Hematopoietic multipotent progenitor cell treated with erythropoietin and hydrocortisone succinate and interleukin-3 and kit ligand, for 6 days (in vitro differentiated cells): ENCODE data around the gene RAB11FIP4.
"Not testable (repeated sequence)": the region's sequence is repeated elsewhere in the genome, so short reads cannot be mapped to it uniquely, and the experiment has no call there.

Experiments used
- DNase-seq: peaks from one replicate; pipeline ENCODE4 v3.0.0-alpha.2; 2015

The RAB11FIP4 gene, protein sequence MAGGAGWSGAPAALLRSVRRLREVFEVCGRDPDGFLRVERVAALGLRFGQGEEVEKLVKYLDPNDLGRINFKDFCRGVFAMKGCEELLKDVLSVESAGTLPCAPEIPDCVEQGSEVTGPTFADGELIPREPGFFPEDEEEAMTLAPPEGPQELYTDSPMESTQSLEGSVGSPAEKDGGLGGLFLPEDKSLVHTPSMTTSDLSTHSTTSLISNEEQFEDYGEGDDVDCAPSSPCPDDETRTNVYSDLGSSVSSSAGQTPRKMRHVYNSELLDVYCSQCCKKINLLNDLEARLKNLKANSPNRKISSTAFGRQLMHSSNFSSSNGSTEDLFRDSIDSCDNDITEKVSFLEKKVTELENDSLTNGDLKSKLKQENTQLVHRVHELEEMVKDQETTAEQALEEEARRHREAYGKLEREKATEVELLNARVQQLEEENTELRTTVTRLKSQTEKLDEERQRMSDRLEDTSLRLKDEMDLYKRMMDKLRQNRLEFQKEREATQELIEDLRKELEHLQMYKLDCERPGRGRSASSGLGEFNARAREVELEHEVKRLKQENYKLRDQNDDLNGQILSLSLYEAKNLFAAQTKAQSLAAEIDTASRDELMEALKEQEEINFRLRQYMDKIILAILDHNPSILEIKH

DNA sequence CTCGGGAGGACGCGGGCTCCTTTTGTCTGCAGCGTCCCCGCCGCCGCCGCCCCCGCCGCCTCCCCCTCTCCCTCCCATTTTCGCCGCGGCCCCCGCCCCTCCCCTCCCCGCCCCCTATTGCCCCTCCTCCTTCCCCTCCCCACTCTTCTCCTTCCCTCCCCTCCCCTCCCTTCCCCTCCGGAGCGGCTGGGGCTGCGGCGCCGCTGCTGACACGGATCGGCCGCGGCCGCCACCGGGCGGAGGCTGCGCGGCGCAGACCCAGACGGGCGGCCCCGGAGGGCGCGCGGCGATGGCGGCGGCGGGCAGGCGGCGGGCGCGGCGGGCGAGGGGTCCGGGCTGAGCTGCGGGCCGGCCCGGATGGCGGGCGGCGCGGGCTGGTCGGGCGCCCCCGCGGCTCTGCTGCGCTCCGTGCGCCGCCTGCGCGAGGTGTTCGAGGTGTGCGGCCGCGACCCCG, at the start of gene RAB11FIP4:
RAB11FIP4 (plus strand) TSS at position 180 of the 454 bp plus-strand sequence; CDS start at position 358, 178 bp downstream.
- DNase-seq: no peak

DNA sequence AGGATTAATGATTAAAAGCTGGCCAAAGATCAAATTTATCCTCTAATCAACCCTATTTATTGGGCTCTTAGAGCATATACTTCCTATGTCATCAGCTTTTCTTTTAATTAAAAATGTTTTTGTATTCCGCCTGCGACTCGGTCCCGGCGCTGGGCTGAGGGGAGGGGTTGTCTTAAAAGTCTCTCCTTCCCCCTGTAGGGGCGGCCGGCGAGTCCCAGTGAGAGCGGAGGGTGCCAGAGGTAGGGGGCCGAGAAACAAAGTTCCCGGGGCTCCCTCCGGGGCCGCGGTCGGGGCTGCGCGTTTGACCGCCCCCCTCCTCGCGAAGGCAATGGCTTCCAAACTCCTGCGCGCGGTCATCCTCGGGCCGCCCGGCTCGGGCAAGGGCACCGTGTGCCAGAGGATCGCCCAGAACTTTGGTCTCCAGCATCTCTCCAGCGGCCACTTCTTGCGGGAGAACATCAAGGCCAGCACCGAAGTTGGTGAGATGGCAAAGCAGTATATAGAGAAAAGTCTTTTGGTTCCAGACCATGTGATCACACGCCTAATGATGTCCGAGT, 46.2 kb upstream of the RAB11FIP4 start:
- not testable (repeated sequence) for DNase-seq

DNA sequence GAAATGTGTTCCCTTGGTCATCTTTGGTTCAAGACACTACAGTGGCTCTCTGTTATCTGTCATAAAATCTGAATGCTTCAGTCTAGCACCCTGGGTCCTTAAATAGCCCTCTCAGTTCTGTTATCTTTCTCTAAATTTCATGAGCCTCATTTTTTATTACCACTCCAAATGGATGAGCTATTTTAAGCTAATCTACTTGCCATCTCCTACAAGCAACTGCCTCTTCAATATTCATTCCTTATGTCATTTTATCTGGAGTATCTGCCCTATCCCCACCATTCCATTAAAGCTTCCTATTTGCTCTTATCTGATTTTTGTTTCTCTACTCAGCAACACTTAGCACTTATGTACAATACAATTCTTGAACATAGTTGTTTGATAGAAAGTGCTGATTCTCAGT, 42.0 kb upstream of the RAB11FIP4 start:
- DNase-seq: no peak

DNA sequence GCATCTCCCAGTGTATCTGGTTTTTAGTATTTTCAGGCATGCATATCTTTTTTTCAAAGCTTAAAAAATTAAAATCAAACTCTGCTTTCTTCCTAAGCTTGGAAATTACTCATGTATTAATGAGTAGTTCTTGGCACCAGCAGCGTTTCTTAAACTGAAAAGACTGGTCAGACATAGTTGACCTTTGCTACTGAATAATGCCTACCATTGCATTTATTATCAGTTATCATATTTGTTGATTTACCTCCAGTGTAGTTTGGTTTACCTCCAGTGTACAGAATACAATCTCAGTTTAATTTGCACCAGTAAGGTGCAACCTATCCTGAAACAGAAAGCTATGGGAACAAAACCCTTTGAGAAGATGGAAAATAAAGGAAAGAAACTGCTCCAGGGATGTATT, 35.5 kb upstream of the RAB11FIP4 start:
- DNase-seq: no peak

DNA sequence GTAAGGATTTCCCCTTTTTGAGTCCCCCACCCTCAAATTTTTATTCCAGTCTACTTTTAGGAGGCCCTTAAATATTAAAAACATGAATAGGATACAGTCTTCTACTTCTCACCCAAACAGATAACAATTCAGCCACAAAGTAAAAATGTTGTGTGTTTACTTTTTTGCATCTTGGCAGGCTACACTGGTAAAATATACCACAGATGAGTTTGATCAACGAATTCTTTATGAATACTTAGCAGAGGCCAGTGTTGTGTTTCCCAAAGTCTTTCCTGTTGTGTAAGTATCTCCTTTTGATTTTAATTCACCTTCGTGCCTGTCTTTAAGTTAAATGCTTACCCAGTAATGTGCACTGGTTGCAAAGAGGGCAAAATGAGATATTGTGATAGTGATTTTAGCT, 34.4 kb upstream of the RAB11FIP4 start:
- no peak for DNase-seq

DNA sequence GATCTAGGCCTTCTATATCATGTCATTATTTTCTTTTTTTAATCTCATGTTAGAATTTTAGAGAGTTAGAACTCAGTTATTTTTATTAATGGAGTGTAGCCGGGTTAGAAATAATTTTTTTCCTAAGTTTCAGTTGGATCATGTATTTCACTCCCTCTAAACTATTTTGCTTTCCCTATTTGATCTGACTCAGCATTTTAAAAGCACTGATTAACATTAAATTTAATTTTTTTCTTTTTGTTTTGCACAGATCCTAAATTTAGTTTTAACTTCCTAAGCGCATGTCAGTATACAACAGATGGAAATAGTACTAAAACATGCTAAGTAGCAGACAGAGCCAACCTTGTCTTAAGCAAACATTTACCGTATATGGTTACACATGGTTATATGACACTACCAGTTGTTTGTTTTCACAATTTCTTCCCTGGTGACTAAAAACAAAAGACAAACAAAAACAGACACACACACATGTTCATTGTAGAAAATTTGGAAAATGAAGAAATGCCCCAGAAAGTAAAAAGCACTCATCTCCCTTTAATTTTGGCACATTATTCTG, 33.6 kb upstream of the RAB11FIP4 start:
- no peak for DNase-seq

DNA sequence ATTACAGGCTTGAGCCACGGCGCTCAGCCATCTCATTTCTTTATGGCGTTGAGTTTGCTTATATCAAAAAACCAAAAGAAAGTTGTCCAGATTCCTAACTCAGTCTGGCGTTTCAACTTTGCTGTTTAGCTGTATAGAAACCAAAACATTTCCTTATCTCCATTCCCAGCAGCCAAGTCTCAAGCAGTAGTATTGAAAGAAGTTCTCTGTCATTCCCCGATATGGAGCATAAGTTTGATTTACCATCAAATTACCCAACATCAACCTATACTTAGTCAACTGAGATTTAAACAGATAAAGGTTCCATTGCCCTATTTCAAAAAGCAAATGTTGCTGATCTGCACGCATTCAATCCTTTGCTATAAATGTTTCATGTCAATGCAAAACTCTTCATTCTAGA, 27.5 kb upstream of the RAB11FIP4 start:
- no peak for DNase-seq

DNA sequence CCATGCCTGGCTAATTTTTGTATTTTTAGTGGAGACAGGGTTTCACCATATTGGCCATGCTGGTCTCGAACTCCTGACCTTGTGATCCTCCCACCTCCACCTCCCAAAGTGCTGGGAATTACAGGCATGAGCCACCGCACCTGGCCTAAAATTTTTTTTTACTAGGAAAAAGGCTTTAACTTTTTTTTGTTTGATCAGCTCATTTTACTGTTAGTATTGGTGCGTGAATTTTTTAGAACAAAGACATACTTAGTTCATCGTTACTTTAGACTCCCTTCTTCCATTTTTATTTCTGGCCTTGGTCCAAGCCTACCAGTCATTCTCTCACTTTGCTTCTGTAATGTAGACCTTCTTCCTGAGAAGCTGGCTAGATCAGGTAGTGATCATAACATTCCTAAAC, 25.4 kb upstream of the RAB11FIP4 start:
- DNase-seq: no peak

DNA sequence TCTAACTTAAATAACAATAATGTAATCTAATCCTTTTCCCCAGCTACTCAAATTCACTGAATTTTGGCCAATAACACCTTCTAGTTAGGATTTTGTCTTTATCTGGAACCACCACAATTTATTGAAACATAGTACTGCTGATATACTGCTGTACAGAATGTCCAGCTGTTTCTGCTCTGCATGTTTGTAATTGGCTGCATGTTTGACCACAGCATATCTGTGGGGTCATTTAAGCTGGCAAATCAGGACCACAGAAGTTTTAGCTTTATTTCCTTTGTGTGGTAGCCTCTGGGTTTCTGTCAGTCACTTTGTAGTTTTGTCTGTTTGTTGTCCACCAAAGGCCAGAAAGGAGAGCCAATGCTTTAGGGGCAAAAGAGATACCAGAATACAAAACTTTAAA, 22.2 kb upstream of the RAB11FIP4 start:
- DNase-seq: no peak

DNA sequence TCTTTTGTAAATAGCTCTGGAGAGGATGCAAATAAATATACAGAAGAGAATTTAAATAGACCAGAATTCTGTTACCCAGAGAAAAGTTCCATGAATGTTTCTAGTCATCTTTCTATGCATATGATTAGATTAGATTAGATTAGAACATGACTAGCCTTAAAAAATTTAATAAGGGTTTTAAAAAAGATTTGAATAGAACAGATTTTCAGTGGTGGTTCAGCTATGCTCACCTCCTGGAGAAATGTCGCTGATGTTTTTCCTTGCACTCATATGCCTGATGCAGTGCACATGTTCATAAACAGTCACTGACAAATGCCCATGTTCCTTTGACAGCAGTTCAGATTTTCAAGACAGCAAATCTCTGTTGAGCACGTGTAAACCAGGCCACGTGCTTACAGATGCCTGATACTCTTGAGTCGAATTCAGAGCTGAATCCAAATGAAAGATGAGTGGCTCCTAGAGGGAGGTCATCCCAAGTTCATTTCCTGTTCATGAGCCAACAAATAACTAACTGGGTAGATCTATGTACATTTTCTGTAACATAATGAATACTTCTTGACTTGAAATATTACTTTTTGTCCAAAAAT, 19.9 kb upstream of the RAB11FIP4 start:
- no peak for DNase-seq

DNA sequence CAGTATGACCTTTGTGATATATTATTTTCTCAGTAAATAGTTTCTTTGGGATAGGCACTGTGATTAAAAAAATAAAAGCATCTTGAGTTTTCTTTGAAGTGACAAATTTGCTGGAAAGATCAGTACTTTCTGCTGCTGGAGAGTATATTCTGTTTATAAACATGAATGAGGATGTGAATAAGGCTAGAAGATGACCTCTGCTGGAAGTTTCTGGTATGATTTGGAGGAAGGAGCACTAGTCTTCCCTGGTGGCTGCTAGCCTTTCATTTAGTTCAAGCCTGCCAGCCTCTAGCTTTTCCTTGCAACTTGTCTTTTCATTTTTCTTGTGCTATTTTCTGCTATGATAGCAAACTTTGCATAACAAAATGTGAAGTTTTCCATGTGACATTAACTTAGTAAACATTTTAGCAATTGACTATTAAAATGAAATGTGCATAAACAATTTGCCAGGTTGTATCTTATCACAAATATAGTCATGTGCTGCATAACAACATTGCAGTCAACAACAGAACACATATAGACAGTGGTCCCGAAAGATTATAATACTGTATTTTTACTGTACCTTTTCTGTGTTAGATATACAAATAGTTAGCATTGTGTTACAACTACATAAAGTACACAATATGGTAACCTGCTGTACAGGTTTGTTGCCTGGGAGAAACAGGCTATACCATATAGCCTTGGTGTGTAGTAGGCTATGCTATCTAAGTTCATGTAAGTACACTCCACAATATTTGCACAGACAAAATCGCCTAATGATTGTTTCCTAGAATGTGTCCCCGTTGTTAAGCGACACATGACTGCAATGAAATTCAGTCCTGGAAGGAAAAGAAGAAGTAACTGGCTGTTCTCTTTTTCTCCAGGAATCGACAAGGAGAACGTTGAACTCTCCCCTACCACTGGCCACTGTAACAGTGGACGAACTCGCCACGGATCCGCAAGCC, 18.1 kb upstream of the RAB11FIP4 start:
- peak; percentile 85 for DNase-seq

DNA sequence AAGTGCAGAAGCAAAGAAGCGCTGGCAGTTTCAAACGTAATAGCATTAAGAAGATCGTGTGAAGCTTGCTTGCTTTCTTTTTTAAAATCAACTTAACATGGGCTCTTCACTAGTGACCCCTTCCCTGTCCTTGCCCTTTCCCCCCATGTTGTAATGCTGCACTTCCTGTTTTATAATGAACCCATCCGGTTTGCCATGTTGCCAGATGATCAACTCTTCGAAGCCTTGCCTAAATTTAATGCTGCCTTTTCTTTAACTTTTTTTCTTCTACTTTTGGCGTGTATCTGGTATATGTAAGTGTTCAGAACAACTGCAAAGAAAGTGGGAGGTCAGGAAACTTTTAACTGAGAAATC, 17.4 kb upstream of the RAB11FIP4 start:
- DNase-seq: no peak

DNA sequence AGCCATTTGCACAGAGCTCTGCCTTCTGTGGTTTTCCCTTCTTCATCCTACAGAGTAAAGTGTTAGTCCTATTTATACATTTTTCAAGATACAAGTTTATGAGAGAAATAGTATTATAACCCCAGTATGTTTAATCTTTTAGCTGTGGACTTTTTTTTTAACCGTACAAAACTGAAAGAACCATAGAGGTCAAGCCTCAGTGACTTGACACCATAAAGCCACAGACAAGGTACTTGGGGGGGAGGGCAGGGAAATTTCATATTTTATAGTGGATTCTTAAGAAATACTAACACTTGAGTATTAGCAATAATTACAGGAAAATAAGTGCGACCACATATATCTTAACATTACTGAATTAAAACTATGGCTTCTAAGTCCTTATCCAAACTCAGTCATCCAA, 17.0 kb upstream of the RAB11FIP4 start:
- DNase-seq: no peak

DNA sequence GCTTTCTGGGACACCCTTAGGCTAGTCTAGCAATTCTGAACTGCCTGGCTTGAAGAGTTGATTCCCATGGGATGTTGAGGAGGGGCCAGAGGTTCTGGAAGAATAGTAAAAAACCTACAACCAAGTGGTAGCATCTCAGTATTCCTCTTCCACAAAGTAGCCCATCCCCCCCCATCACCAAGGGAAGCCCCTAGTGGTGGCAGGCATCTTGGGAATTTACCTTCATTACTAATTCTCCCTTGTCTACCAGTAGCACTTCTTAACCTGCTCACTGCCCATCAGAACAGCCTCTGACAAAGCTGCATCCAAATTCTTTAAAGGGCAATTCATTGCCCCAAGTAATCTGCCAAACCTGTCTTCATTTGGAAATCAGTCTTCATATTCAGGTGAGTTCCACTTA, 12.8 kb upstream of the RAB11FIP4 start:
- no peak for DNase-seq

DNA sequence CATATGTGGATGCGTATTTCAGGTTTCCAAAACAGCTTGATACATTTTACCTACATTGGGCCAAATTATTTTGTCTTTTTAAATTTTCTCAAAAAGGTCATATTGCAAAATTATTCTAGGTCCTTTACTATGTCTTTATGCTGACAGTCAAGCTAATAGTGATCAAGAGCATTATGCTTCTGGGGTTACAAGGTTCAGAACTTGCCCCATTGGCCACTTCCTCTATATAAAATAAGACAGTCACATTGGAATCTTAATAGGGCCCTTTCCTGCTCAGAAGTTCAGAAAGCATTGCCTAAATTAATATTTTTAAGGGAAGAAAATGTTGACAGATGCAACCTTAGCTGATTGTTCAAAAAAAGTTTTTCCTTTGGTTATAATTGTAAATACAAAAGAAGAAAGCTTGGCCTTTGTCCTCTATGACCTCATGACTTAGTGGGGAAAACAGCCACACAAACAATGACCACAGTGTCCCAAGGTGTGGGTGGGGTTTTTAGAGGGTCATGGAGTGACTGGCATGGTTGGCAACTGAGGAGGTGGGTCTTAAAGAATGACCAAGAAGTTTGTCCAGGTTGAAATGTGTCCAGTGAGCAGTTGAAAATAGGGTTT, 11.8 kb upstream of the RAB11FIP4 start:
- DNase-seq: no peak

DNA sequence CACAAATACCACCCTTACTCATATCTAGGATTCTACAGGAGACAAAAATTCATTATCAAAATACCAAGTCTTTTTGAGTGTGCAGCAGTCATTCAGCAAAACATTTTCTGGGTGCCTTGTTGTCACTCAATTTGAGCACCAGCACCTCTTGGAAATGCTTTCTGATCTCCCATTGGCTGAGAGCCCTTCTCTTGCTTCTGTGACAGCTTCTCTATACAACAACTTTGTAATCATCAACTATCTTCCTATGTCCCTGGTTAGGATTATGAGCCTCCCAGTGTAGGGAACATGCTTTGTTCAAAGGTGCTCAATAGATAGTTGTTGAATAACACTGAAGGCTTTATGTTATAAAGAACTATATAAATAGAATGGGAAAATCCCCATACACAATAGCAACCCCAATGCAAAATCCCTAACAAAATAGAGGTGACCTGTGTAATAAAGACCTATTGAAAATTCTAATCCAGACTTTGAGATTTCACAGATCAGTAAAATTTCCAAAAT, 10.3 kb upstream of the RAB11FIP4 start:
- DNase-seq: no peak

DNA sequence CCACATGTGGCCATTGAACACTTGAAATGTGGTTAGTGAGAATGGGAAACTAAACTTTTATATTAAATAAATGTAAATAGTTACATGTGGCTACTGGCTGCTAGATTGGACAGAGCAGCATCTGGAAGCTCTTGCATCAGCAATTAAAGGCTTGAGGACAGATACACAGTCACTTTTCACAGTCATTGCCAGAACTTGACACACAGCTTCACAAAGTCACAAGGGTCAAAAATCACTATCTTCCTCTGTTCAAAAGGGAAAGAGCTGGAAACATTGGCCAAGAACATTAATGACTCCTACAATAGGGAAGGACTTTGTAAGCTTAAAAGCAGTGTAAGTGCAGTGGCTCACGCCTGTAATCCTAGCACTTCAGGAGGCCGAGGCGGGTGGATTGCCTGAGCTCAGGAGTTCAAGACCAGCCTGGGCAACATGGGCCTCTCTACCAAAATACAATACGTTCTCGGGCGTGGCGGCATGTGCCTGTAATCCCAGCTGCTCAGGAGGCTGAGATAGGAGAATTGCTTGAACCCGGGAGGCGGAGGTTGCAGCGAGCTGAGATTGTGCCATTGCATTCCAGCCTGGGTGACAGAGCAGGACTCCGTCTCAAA, 8.7 kb upstream of the RAB11FIP4 start:
- not testable (repeated sequence) for DNase-seq

DNA sequence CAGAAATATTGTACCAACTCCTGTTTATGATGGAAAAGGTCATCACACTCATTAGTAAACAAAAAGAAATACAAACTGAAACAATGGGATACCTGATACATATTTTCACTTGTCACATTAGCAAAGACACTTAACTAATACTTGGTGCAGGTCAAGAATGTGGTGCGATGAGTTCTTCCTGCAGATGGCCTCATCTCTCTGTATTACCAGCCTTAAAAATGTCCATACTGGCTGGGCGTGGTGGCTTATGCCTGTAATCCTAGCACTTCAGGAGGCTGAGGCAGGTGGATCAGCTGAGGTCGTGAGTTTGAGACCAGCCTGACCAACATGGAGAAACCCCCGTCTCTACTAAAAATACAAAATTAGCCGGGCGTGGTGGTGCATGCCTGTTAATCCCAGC, 8.0 kb upstream of the RAB11FIP4 start:
- DNase-seq: not testable (repeated sequence)

DNA sequence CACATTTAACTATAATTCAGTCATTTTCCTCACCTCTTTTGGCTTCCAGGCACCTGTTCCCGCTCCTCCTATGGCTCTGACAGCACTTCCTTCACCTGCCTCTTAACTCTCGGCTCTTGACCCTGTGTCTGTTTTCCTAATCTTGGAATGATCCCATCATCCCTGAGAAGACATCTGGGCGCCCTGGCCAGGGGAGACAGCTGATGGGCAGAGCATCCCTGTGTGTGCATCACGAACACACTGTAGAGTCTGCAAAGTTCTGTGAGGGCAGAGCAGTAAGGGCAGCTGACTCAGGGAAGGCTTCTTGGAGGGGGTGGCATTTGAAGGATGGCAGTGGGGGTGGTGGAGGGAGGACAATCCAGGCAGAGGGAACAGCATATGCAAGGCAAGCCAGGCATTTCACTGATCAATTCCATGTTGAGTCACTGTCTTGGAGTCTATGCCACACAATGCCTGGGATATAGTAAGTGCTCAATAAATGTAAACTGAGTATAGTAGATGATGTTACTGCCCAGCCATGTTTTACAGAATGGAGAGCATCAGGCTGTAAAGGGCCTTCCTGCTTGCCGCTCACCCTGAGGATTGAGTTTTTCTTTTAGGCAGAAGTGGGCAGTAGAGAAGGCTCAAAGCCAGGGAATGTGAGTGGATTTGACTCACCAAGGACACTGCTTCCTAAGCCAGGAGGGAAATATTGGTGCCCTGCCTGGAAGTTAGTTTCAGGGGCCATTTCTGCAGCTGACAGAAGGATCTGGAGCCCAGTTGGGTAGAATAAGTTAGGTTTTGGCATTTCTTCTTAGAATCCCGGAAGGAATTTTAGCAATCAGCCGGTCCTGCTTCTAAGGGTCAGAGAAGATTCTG, 5.8 kb upstream of the RAB11FIP4 start:
- no peak for DNase-seq

DNA sequence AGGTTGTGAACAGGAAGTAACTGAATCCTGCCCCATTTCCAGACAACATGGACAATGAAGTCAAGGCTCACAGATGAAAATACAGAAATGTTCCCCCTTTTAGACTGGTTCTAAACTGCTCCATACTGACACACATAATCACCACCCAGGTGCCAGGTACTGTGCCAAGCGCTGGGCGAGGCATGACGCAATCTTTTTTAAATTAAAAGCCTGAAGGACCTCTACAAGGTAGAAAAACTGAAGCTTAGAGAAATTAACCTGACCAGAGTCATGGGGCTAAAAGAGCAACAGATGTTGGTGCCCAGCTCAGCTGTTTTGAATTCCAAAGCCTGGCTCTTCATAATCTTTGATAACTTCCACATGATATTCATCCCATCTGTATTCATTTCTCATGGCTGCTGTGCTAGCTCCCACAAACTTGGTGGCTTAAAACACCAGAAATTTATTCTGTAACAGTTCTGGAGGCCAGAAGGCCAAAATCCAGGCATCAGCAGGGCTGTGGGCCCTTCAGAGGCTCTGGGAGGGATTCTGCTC, 4.9 kb upstream of the RAB11FIP4 start:
- no peak for DNase-seq
